Neutrophil (primary cell): ENCODE data around the gene CACNA2D3.

ENCODE experiments used
- H3K27ac ChIP-seq: fragments of 200-600 bp; sonication (generic); 2 replicates; pipeline ENCODE4 v1.5.1; 2016; ENCODE audit warnings: mild to moderate bottlenecking, moderate library complexity
- H3K27me3 ChIP-seq: fragments of 200-600 bp; sonication (generic); 2 replicates; pipeline ENCODE4 v1.6.0; 2016; ENCODE audit warnings: mild to moderate bottlenecking
- H3K36me3 ChIP-seq: fragments of 200-600 bp; sonication (generic); 2 replicates; pipeline ENCODE4 v1.5.1; 2017
- H3K4me1 ChIP-seq, 2 experiments: fragments of 200-600 bp in 1 of 2; sonication (generic) in 1 of 2; 1 replicate in 1 of 2; 2 replicates in 1 of 2; pipeline versions ENCODE4 v1.5.1 to v1.6.1; 2013 to 2016; ENCODE audit warnings: low read depth in 1 of 2, low read length in 1 of 2, mild to moderate bottlenecking in 1 of 2, moderate library complexity in 1 of 2; ENCODE audit not compliant: control insufficient read depth in 1 of 2, insufficient read depth in 1 of 2
- H3K4me3 ChIP-seq, 2 experiments: fragments of 200-600 bp in 1 of 2; sonication (generic) in 1 of 2; 1 replicate in 1 of 2; 2 replicates in 1 of 2; pipeline ENCODE4 v1.5.1; 2013 to 2016; ENCODE audit warnings: low read depth in 1 of 2, low read length in 1 of 2, mild to moderate bottlenecking in 1 of 2, moderate library complexity in 1 of 2
- H3K9me3 ChIP-seq: fragments of 200-600 bp; sonication (generic); 2 replicates; pipeline ENCODE4 v1.5.1; 2016
- CTCF ChIP-seq: fragments of 200-600 bp; sonication (generic); IDR thresholded peaks from 2 replicates; pipeline ENCODE4 v1.5.1; 2016; ENCODE audit warnings: antibody characterized with exemption

CACNA2D3 gene

GRCh38 chr3:54357301-54357700 lies 234.9 kb downstream of the CACNA2D3 start:
- H3K4me3 ChIP-seq, result no peak overlapping the region
- no peaks in the 10 kb centered on the region for H3K36me3 ChIP-seq
- no peak overlapping the region for H3K27ac ChIP-seq
- no peaks in the 10 kb centered on the region for H3K4me1 ChIP-seq
- no peaks in the 10 kb centered on the region for H3K27me3 ChIP-seq
- no peaks in the 10 kb centered on the region for H3K9me3 ChIP-seq
- TF ChIP-seq CTCF, result no peak

GRCh38 chr3:54358316-54358715 lies 236.0 kb downstream of the CACNA2D3 start:
- no peak overlapping the region for H3K4me3 ChIP-seq
- TF ChIP-seq CTCF, result no peak
- no peaks in the 10 kb centered on the region for H3K9me3 ChIP-seq
- H3K4me1 ChIP-seq, result no peaks in the 10 kb centered on the region
- H3K27me3 ChIP-seq, result no peaks in the 10 kb centered on the region
- no peaks in the 10 kb centered on the region for H3K36me3 ChIP-seq
- H3K27ac ChIP-seq, result no peak overlapping the region

GRCh38 chr3:54358969-54359694 lies 236.8 kb downstream of the CACNA2D3 start:
- Histone ChIP-seq H3K27me3 (no peaks in the 10 kb centered on the region), H3K27ac (no peak overlapping the region), H3K36me3 (no peaks in the 10 kb centered on the region), H3K9me3 (no peaks in the 10 kb centered on the region), H3K4me1 (no peaks in the 10 kb centered on the region), H3K4me3 (no peak overlapping the region)
- TF ChIP-seq CTCF, result no peak

GRCh38 chr3:54360320-54360719 lies 238.0 kb downstream of the CACNA2D3 start:
- Histone ChIP-seq H3K27me3 (peaks cover 4% of the 10 kb centered on the region), H3K4me1 (no peaks in the 10 kb centered on the region), H3K36me3 (no peaks in the 10 kb centered on the region), H3K4me3 (no peak overlapping the region), H3K9me3 (no peaks in the 10 kb centered on the region), H3K27ac (no peak overlapping the region)
- no peak for TF ChIP-seq CTCF

GRCh38 chr3:54361746-54362283 lies 239.5 kb downstream of the CACNA2D3 start:
- TF ChIP-seq CTCF, result no peak
- no peak overlapping the region for H3K4me3 ChIP-seq
- no peaks in the 10 kb centered on the region for H3K36me3 ChIP-seq
- H3K9me3 ChIP-seq, result no peaks in the 10 kb centered on the region
- peaks cover 4% of the 10 kb centered on the region for H3K27me3 ChIP-seq
- no peaks in the 10 kb centered on the region for H3K4me1 ChIP-seq
- H3K27ac ChIP-seq, result no peak overlapping the region
